A673 (cell line): Measurements from ENCODE around the gene DENND2D.

Experiments
- EZH2 ChIP-seq: fragments of 200-600 bp; sonication (generic); IDR thresholded peaks from 2 replicates; pipeline ENCODE4 v1.6.1; 2017; ENCODE audit warnings: borderline replicate concordance, low read depth, mild to moderate bottlenecking, mixed read lengths, antibody characterized with exemption, low read length; ENCODE audit not compliant: poor library complexity, severe bottlenecking
- TF ChIP-seq, protein P1 (sequence below): fragments of 300-800, 200-600 bp; sonication (generic); conservative IDR thresholded peaks from 2 replicates; pipeline ENCODE4 v1.5.1; 2017; ENCODE audit warnings: low read depth, mild to moderate bottlenecking, antibody characterized with exemption, low read length, moderate library complexity, mixed read lengths

GRCh38 chr1:111222308-111223125 is 22.1 kb upstream of the DENND2D start:
- TF ChIP-seq, protein P1, sequence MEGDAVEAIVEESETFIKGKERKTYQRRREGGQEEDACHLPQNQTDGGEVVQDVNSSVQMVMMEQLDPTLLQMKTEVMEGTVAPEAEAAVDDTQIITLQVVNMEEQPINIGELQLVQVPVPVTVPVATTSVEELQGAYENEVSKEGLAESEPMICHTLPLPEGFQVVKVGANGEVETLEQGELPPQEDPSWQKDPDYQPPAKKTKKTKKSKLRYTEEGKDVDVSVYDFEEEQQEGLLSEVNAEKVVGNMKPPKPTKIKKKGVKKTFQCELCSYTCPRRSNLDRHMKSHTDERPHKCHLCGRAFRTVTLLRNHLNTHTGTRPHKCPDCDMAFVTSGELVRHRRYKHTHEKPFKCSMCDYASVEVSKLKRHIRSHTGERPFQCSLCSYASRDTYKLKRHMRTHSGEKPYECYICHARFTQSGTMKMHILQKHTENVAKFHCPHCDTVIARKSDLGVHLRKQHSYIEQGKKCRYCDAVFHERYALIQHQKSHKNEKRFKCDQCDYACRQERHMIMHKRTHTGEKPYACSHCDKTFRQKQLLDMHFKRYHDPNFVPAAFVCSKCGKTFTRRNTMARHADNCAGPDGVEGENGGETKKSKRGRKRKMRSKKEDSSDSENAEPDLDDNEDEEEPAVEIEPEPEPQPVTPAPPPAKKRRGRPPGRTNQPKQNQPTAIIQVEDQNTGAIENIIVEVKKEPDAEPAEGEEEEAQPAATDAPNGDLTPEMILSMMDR, result peak; percentile 93
- no peak for TF ChIP-seq EZH2
